NCI-H1092 treated with DMSO at 0.1 percent for 48 hours (cell line): Measurements from ENCODE around the gene TMEM41A.
"Not testable (repeated sequence)": the region's sequence is repeated elsewhere in the genome, so short reads cannot be mapped to it uniquely, and the experiment has no call there.

Experiments
- DNase-seq: peaks from one replicate; lab custom pipeline; 2025; lab: John Stamatoyannopoulos, UW

TMEM41A gene

DNA sequence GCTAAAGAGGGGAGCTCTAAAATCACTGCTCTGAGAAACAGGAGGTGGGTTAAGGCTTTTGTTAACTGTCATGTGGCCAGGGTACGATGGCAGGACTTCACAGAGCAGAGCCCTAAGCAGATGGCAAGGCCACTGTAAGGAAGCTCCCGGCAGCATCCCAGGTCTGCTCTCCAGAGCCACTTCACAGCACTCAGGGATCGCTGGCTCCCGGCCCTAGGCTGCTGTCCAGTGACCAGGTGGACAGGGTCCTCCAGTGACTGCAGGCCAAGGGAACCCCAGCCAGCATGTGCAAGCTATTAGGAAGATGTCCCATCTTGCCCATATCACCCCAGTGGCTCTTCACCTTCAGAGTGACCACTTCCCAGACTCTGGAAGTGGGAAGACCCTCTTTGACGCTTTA lies 10.4 kb downstream of the TMEM41A start:
- peak; percentile 13 for DNase-seq

DNA sequence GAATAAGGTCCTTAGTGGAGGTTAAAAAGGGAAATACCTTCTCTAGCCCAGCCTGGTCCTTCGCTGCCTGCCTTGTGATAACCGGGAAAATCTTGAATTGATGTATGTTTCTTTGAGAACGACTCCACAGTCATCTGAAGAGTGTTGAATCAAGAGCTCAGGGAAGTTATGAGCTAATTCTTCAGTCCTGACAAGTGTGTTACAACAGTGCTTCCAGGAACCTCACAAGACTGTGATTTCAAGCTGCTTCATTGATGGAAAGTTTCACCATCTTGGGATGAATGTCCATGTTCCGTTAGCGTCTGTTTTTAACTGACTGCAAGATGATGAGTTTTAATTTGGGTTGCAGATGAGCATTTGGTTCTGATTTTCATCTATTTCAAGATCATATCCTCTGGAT lies 12.4 kb downstream of the TMEM41A start:
- no peak for DNase-seq

DNA sequence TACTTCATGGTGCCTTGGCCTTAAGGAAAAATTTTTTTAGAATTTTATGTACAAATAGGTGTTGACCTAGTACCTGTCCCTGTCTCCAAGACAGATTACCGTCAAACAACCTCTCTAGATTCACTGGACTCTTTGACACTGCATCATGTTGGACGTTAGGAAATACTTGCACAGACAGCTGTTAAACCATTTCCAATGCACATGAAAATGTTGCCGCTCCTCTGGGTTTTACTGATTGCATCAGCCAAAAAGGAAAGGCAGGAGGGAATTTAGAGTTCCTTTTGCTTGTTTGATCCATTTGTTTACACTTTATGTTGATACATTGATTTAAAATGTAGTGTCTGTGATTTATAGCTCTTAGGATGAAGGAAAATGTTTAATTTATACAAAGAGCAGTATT lies 14.5 kb downstream of the TMEM41A start:
- DNase-seq: no peak

DNA sequence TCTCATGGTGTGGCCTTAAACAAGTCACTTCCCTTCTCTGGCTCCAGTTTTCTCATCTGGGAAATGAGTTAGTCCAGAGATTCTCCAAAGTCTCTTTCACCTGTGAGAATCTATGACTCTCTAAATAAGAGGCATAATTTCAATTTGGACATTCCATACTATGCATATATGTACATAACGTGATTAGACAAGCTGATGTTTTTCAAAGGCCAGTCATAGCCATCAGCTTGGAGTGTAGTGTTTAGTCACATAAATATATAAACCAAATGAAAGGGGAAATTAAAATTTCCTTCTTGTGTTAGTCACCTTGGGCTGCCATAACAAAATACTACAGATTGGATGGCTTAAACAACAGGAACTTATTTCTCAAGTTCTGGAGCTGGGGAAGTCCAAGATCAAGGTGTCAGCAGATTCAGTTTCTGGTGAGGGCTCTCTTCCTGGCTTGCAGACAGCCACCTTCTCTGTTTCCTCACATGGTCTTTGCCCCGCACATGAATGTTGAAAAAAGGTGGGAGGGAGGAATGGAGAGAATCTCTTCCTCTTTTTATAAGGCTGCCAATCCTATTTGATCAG lies 19.4 kb downstream of the TMEM41A start:
- DNase-seq: no peak

DNA sequence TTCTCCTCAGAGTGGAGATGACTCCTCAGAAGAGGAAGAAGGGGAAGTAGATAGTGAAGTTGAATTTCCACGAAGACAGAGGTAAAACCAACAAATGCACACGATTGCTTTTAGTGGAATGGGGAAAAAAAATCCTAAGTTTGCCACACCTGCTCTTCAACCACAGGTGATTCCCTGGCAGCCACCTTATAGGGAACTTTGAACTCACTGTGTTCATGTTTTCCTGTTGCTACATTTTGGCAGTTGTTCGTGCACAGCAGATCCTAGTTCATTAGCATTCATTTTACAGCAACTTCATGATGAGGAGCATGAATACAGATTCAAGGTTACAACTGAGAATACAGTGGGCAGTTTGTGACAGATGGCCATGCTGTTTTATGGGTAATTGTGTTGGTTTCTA lies 21.5 kb downstream of the TMEM41A start:
- no peak for DNase-seq

DNA sequence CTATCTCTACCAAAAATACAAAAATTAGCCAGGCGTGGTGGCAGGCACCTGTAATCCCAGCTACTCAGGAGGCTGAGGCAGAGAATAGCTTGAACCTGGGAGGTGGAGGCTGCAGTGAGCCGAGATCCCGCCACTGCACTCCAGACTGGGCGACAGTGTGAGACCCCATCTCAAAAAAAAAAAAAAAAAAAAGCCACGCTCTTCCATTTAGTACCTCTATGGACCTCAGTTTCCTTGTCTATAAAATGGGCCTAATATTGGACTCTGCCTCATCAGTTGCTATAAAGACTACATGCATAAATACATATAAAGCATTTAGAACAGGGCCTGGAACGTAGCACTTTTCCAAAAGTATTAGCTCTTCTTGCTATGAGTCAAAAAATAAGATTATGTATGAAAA lies 23.9 kb downstream of the TMEM41A start:
- DNase-seq: not testable (repeated sequence)

DNA sequence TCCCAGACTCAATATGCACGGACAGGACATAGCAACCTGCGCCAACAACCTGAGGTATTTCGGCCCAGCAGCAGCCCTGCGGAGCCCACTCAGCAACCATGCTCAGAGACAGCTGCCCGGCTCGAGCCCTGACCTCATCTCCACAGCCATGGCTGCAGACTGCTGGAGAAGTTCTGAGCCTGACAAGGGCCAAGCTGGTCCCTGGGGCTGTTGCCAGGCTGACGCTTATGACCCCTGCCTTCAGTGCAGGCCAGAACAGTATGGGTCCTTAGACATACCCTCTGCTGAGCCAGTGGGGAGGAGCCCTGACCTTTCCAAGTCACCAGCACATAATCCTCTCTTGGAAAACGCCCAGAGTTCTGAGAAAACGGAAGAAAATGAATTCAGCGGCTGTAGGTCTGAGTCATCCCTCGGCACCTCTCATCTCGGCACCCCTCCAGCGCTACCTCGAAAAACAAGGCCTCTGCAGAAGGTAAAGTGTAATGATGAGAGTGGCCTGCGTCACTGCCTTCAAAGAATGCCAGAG lies 25.5 kb downstream of the TMEM41A start:
- DNase-seq: no peak

DNA sequence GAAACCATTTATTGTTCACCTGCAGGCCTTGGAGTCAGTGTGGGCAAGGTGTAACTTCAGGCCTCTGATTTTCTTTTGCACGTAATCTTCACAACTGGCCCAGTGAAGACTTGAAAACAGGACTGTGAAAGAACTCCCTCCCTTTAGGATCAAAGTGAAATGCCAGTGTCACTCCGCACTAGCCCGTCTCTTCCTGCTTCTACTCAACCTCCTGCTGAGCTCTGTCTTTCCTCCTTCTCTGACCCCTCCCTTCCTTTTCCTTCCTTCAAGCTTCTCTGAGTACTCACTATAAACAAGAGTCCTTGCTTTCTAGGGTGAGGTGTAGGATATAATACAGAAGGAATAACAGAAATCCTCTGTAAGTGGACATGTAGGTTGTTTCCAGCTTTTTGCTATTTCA lies 28.5 kb downstream of the TMEM41A start:
- no peak for DNase-seq

DNA sequence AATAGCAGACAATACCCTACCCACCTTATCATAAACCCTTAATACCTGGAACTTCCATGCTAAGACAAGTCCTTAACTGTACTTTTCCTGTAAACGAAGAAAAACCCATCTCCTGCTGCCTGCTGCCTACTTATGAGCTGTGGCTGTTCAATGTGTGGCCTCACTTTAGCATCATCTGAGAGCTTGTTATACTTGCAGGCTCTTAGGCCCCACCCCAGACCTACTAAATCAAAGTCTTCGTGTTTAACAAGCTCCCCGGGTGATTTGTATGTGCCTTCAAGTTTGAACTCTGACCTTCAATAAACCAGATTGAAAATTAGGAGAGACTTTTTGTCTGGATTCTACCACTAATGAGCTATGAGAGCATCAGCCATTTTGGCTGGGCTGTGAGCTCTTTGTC lies 29.3 kb downstream of the TMEM41A start:
- DNase-seq: no peak

DNA sequence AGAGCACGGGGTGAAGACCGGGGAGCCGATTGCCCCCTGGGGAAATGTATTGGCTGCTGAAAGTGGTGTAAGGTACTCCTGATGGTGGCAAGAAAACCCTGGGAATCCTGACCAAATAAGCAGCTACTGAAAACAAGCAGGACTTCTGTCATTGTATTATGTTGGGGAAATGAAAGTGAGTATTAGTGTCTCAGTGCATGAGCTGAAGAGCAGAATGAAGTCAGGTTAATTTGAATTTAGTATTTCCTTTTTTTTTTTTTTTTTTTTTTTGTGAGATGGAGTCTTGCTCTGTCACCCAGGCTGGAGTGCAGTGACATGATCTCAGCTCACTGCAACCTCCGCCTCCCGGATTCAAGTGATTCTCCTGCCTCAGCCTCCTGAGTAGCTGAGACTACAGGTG lies 32.7 kb downstream of the TMEM41A start:
- not testable (repeated sequence) for DNase-seq

DNA sequence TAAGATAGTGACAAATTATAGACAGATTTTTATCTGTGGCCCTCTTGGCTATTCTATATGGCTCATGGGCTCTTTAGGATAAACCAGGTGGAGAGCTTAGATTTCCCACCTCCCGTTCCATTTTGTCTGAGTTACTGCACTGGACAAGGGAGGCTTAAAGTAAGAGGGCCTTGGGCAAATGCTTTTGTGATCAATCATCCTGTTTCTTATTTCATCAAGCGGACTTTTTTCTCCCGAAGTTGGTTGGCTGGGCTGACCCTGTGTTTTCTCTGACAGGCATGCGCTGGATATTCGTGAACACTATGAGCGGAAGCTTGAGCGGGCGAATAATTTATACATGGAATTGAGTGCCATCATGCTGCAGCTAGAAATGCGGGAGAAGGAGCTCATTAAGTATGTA lies 33.4 kb downstream of the TMEM41A start:
- no peak for DNase-seq

DNA sequence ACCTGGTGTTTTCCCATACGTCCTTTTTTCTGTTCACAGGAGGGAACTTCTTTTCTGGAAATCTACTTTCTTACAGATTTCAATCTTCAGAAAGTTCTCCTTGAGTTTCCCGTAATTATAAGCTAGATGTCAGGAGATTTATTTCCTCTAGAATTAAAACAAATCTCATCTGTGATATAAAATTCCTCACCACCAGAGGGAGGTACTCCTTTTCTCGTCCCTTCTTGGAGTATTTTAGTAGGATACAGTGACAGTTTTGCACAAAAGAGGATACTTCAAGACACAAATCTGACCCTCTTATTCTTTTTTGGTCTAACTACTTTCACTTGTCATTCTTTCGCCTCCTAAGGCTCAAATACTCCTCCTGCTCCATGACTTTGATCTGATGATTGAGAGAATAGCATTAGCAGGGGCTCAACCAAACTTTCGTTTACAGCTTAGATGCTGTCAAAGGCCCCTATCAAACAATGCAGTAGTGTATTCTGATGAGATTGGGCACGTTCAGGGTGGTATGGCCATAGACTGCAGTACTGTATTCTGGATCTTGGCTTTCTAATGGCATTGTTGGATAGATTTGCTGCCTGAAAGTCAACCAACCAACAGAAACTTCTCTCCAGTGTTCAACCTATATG lies 38.0 kb downstream of the TMEM41A start:
- no peak for DNase-seq

DNA sequence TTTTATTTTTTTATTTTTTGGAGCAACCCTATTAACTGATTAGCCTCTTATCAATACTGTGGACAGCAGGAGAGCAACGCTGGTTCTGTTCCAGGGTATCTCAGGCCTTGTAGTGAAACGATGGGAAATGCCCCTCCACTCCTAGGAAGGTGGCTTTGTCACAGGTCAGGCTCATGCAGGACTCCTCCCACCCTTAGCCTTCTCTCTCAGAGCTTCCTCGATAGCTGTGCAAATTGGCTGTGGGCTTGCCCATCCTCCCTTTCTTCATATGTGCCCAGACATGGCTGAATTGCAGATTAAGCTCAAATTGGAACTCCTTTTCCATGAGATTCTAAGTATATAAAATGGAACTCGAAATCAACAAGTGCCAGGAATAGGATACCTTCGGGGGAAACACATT lies 38.5 kb downstream of the TMEM41A start:
- no peak for DNase-seq

DNA sequence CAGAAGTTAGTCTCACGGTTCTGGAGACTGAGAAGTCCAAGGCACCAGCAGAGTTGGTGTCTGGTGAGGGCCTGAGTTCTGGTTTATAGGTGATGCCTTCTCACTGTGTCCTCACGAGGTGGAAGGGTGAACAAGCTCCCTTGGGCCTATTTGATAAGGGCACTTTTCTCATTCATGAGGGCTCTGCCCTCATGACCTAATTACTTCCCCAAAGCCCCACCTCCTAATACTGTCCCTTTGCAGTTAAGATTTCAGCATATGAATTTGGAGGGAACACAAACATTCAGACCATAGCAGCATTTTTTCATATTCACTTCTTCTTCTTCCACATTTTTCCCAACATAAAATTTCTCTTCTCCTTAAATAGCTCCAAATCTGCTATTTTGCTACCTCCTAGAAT lies 41.5 kb downstream of the TMEM41A start:
- no peak for DNase-seq

DNA sequence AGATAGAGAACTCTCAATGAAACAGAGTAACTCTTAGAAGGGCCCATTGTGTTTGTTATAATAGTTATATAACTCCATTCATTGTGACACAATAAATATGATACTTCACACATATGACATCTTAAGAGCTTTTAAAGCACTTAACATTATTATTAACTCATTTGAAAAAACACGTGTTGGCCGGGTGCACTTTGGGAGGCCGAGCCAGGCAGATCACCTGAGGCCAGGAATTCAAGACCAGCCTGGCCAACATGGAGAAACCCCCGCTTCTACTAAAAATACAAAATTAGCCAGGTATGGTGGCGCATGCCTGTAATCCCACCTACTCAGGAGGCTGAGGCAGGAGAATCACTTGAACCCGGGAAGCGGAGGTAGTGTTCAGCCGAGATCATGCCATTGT lies 47.4 kb downstream of the TMEM41A start:
- not testable (repeated sequence) for DNase-seq

DNA sequence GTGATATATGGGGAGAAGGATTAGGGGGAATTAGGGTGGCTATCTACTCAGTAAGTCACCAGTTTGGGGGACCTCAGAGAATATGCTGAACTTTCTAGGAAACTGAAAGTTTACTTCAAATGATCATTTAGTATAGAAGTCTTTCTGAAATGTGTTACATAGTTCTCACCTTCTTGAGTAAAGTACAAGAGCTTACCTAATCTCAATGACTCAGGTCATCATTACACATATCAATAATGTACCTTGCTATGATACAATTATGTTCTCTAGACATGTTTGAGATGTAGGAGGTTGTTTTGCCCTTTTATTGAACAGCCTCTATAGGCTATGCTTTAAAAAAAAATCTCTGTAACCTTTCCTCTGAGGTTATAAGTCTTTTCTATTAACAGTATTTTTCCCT lies 50.7 kb downstream of the TMEM41A start:
- no peak for DNase-seq

DNA sequence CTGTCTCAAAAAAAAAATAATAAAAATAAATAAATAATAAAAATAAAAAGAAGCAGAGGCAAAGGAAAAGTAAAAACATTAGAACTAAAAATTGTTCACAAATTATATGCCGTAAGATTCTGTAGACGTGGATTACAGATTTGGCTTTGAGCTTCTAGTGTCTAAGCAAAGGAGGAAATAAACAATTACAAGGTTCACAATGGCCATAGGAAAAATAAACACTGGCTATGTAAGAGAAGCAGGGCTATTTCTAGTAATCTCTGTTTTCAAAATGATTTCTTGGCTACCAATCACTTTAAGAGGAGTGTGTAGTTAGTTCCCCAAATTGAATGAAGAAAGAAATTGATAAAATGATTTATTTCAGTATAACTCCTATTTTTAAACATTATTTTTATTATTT lies 54.5 kb downstream of the TMEM41A start:
- DNase-seq: no peak

DNA sequence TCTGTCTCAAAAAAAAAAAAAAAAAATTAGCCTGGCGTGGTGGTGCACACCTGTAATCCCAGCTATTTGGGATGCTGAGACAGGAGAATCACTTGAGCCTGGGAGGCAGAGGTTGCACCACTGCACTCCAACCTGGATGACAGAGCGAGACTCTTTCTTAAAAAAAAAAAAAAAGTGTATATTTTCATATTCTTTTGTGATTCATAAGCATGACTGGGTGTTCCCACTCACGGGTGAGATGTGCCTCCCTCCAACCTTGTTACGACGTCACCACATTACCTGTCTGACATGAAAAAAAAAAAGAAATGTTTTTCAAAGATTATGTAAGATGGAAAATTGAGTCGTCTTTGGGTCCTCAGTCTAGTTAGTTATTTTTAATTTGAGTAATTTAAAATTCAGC lies 56.8 kb downstream of the TMEM41A start:
- no peak for DNase-seq

DNA sequence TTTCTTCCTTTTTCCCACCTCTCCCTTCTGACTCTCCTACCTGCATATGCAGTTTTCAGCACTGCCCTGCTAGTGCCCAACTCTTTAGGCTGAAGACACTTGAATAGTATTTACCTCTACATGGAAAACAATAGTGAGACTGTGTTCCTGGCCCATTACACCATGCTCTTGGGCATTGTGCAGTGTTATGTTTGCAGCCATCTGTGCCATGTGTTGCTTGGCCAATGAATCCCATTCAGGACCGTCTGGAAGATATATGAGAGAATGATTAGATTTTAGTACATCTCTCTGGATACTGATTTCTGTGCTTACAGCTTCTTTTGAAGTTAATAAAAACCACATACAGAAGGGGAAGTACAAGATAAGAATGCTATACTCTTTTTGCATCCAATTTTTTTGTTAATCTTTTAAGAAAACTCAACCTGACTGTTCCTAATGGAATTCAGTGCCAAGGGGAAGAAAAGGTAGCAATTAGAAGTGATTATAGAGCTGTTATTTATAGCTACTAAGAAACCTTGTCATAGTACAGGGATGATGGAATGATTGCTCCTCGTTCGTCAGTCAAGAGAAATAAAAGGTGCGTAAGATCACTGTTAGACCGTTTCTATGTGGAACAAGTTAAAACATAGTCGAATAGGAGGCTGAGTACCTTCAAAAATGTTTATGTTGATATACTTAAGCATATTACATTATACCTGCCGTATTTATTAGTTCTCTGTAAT lies 58.9 kb downstream of the TMEM41A start:
- DNase-seq: no peak
